Neural progenitor cell (in vitro differentiated cells): ENCODE data around the gene PTGR3.

Experiments
- EZH2phosphoT487 ChIP-seq: fragments of 200-600 bp; sonication (generic); IDR thresholded peaks from 2 replicates; pipeline ENCODE4 v1.6.1; 2017; ENCODE audit warnings: antibody characterized with exemption
- TF ChIP-seq, protein P1 (sequence below): fragments of 200-600 bp; sonication (generic); IDR thresholded peaks from 2 replicates; pipeline ENCODE4 v1.5.1; 2017; ENCODE audit warnings: antibody characterized with exemption, mild to moderate bottlenecking

DNA sequence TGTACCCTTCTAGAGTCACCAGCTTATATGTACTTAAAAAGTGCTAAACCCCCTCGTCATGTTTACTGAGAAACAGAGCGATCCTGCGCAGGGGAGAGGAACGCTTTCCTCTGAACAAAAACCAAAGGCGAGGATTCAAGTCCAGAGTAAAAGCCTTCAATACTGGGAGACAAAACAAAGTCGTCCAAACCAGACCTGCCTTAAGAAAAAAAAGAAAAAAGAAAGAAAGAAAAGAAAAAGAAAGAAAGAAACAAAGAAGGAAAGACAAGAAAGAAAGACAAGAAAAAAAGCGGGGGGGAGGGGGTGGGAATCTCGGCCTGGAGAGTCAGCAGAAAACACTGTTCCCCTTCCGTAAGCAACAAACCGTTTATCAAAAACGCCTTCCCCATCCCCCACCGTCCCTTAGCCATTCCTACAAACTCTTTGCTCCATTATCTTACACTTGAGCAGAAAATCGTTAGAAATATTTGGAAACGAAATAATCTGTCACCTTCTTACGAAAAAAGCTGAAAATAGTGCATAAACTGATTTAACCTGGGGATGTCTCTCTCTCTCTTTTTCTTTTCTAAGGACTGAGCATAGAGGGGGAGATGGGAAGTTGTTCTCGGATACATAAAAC, 3.3 kb downstream of the PTGR3 start:
- TF ChIP-seq, protein P1, sequence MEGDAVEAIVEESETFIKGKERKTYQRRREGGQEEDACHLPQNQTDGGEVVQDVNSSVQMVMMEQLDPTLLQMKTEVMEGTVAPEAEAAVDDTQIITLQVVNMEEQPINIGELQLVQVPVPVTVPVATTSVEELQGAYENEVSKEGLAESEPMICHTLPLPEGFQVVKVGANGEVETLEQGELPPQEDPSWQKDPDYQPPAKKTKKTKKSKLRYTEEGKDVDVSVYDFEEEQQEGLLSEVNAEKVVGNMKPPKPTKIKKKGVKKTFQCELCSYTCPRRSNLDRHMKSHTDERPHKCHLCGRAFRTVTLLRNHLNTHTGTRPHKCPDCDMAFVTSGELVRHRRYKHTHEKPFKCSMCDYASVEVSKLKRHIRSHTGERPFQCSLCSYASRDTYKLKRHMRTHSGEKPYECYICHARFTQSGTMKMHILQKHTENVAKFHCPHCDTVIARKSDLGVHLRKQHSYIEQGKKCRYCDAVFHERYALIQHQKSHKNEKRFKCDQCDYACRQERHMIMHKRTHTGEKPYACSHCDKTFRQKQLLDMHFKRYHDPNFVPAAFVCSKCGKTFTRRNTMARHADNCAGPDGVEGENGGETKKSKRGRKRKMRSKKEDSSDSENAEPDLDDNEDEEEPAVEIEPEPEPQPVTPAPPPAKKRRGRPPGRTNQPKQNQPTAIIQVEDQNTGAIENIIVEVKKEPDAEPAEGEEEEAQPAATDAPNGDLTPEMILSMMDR, result no peak
- peak; percentile 68 for TF ChIP-seq EZH2phosphoT487
